H9 (cell line): ENCODE results near the gene ANKRD11. TPM values are rescaled to one million over a fixed set of nuclear protein-coding genes. Genes with fewer than 3 reads are reported as not detected.

Experiments used
- DNase-seq: peaks from one replicate; pipeline ENCODE4 v3.0.0-alpha.2; 2017
- H2AFZ ChIP-seq: one replicate; pipeline ENCODE4 v1.6.1; 2013; ENCODE audit warnings: mild to moderate bottlenecking, low read length, control low read depth, moderate library complexity
- H2AK5ac ChIP-seq: 2 replicates; pipeline ENCODE4 v1.6.1; 2013; ENCODE audit warnings: low read length, control low read depth, mixed read lengths; ENCODE audit not compliant: insufficient read length
- H2BK120ac ChIP-seq: one replicate; pipeline ENCODE4 v1.6.1; 2013; ENCODE audit warnings: low read depth, mild to moderate bottlenecking, low read length, control low read depth, inconsistent platforms; ENCODE audit not compliant: poor library complexity, severe bottlenecking
- H2BK12ac ChIP-seq: 2 replicates; pipeline ENCODE4 v1.6.1; 2013; ENCODE audit warnings: low read length, control low read depth, mixed read lengths, low read depth; ENCODE audit not compliant: insufficient read length
- H2BK15ac ChIP-seq: 2 replicates; pipeline ENCODE4 v1.6.1; 2013; ENCODE audit warnings: low read depth, low read length, control low read depth
- H2BK20ac ChIP-seq: one replicate; pipeline ENCODE4 v1.6.1; 2013; ENCODE audit warnings: low read depth, mild to moderate bottlenecking, low read length, control low read depth, inconsistent platforms; ENCODE audit not compliant: poor library complexity, severe bottlenecking
- H2BK5ac ChIP-seq: 2 replicates; pipeline ENCODE4 v1.6.1; 2013; ENCODE audit warnings: low read length, control low read depth, mixed read lengths; ENCODE audit not compliant: insufficient read length
- H3K14ac ChIP-seq: 2 replicates; pipeline ENCODE4 v1.6.1; 2013; ENCODE audit warnings: low read length, control low read depth; ENCODE audit not compliant: insufficient read depth
- H3K18ac ChIP-seq: 2 replicates; pipeline ENCODE4 v1.6.1; 2013; ENCODE audit warnings: low read depth, mild to moderate bottlenecking, mixed read lengths, low read length, control low read depth; ENCODE audit not compliant: insufficient read length
- H3K23ac ChIP-seq: 2 replicates; pipeline ENCODE4 v1.6.1; 2013; ENCODE audit warnings: low read length, control low read depth, mixed read lengths, low read depth; ENCODE audit not compliant: insufficient read length
- H3K23me2 ChIP-seq: 2 replicates; pipeline ENCODE4 v1.6.1; 2013; ENCODE audit warnings: low read depth, mild to moderate bottlenecking, mixed read lengths, low read length, control low read depth; ENCODE audit not compliant: insufficient read length, poor library complexity, severe bottlenecking
- H3K27ac ChIP-seq: 2 replicates; pipeline ENCODE4 v1.5.1; 2013; ENCODE audit warnings: low read length, control low read depth, mixed read lengths, low read depth; ENCODE audit not compliant: insufficient read length
- H3K27me3 ChIP-seq: 2 replicates; pipeline ENCODE4 v1.6.1; 2013; ENCODE audit warnings: low read length, control low read depth, inconsistent platforms; ENCODE audit not compliant: insufficient read depth
- H3K4ac ChIP-seq: 2 replicates; pipeline ENCODE4 v1.6.1; 2013; ENCODE audit warnings: low read depth, mild to moderate bottlenecking, control low read depth, inconsistent platforms, low read length, moderate library complexity
- H3K4me1 ChIP-seq: 2 replicates; pipeline ENCODE4 v1.6.1; 2013; ENCODE audit warnings: low read length, control low read depth, inconsistent platforms; ENCODE audit not compliant: insufficient read depth
- H3K4me2 ChIP-seq: 2 replicates; pipeline ENCODE4 v1.6.1; 2013; ENCODE audit warnings: low read length, control low read depth, mixed read lengths; ENCODE audit not compliant: insufficient read length, insufficient read depth
- H3K56ac ChIP-seq: 2 replicates; pipeline ENCODE4 v1.6.1; 2013; ENCODE audit warnings: low read depth, mild to moderate bottlenecking, mixed read lengths, low read length, control low read depth; ENCODE audit not compliant: insufficient read length
- H3K79me1 ChIP-seq: 2 replicates; pipeline ENCODE4 v1.6.1; 2013; ENCODE audit warnings: low read depth, mild to moderate bottlenecking, moderate library complexity, low read length, control low read depth, inconsistent platforms; ENCODE audit not compliant: insufficient read depth, poor library complexity, severe bottlenecking
- H3K79me2 ChIP-seq: 2 replicates; pipeline ENCODE4 v1.6.1; 2013; ENCODE audit warnings: low read length, control low read depth, inconsistent platforms; ENCODE audit not compliant: insufficient read depth
- H3K9ac ChIP-seq: 2 replicates; pipeline ENCODE4 v1.6.1; 2013; ENCODE audit warnings: low read length, control low read depth, mixed read lengths; ENCODE audit not compliant: insufficient read length; ENCODE audit errors: extremely low read depth
- H3K9me3 ChIP-seq: one replicate; pipeline ENCODE4 v1.6.1; 2013; ENCODE audit warnings: low read depth, low read length, inconsistent platforms; ENCODE audit not compliant: control insufficient read depth
- H3T11ph ChIP-seq: one replicate; pipeline ENCODE4 v1.6.1; 2013; ENCODE audit warnings: mild to moderate bottlenecking, low read length, control low read depth, inconsistent platforms
- H4K20me1 ChIP-seq: one replicate; pipeline ENCODE4 v1.6.1; 2013; ENCODE audit not compliant: control insufficient read depth, insufficient read length, insufficient read depth
- H4K5ac ChIP-seq: 2 replicates; pipeline ENCODE4 v1.6.1; 2013; ENCODE audit warnings: low read depth, mild to moderate bottlenecking, mixed read lengths, low read length, control low read depth; ENCODE audit not compliant: insufficient read length
- H4K8ac ChIP-seq: replicated peaks from 2 replicates; pipeline ENCODE4 v1.6.1; 2013; ENCODE audit warnings: low read length, control low read depth, mixed read lengths, low read depth; ENCODE audit not compliant: insufficient read length
- H4K91ac ChIP-seq: 2 replicates; pipeline ENCODE4 v1.6.1; 2013; ENCODE audit warnings: low read depth, mild to moderate bottlenecking, moderate library complexity, mixed read lengths, low read length, control low read depth; ENCODE audit not compliant: insufficient read length
- H3K27ac Mint-ChIP-seq, 3 experiments: 2 replicates in 2 of 3; 3 replicates in 1 of 3; pipeline ENCODE4 v1.8.0; 2020 to 2021; ENCODE audit warnings: mixed read lengths in 3 of 3, mild to moderate bottlenecking in 1 of 3, moderate library complexity in 1 of 3
- H3K27me3 Mint-ChIP-seq: 2 replicates; pipeline ENCODE4 v1.8.0; 2021; ENCODE audit warnings: low read depth, mild to moderate bottlenecking, moderate library complexity, mixed read lengths
- H3K36me3 Mint-ChIP-seq, 3 experiments: 2 replicates in 2 of 3; 3 replicates in 1 of 3; pipeline ENCODE4 v1.8.0; 2020 to 2021; ENCODE audit warnings: low read depth in 3 of 3, mixed read lengths in 3 of 3; ENCODE audit not compliant: insufficient read depth in 1 of 3
- H3K4me1 Mint-ChIP-seq, 2 experiments: 2 replicates each; pipeline ENCODE4 v1.8.0; 2020; ENCODE audit warnings: mixed read lengths in 2 of 2
- H3K4me3 Mint-ChIP-seq, 2 experiments: 2 replicates in 1 of 2; 3 replicates in 1 of 2; pipeline ENCODE4 v1.8.0; 2020 to 2021; ENCODE audit warnings: mild to moderate bottlenecking in 2 of 2, mixed read lengths in 2 of 2, moderate library complexity in 1 of 2
- H3K9me3 Mint-ChIP-seq, 2 experiments: 2 replicates in 1 of 2; 3 replicates in 1 of 2; pipeline ENCODE4 v1.8.0; 2020; ENCODE audit warnings: mild to moderate bottlenecking in 2 of 2, mixed read lengths in 2 of 2, moderate library complexity in 1 of 2
- CTCF ChIP-seq: fragments of 200-600 bp; sonication (generic); conservative IDR thresholded peaks from 3 replicates; pipeline ENCODE4 v1.8.0; 2021; ENCODE audit warnings: antibody characterized with exemption, mild to moderate bottlenecking
- WGBS: extraction: QIAGEN DNeasy Blood & Tissue Kit; methylation state at CpG from one replicate; pipeline ENCODE4 v1.1.7; 2013; ENCODE audit warnings: missing lambda C conversion rate, low lambda C conversion rate, mixed read lengths; ENCODE audit not compliant: insufficient read length; ENCODE audit errors: extremely low coverage; 5-methylcytosine and 5-hydroxymethylcytosine counted together
- total RNA-seq: library from RNA; stranded (reverse); gene quantifications from 2 replicates; pipeline ENCODE4 v1.2.1, GENCODE V29; 2021

ANKRD11 gene
- total RNA-seq, 1 experiment from 2014 or later = 181 TPM

- no peak overlapping the region for H2BK12ac ChIP-seq
- Mint-ChIP-seq H3K27me3 (no peaks in the 10 kb centered on the region), H3K36me3 (no peaks in the 10 kb centered on the region), H3K9me3 (no peaks in the 10 kb centered on the region), H3K27ac (peak overlapping the region in 1 of 3 experiments; percentile 45; a peak in 1 of 7 replicates), H3K4me3 (no peak overlapping the region), H3K4me1 (peaks cover 50 to 59% of the 10 kb centered on the region in 2 experiments)
- no peak overlapping the region for H2BK120ac ChIP-seq
- no peak overlapping the region for H3K27ac ChIP-seq
- H4K91ac ChIP-seq = no peak overlapping the region
- no peak overlapping the region for H2AK5ac ChIP-seq
- H3K9me3 ChIP-seq = no peaks in the 10 kb centered on the region
- H2BK15ac ChIP-seq = no peak overlapping the region
- no peak overlapping the region for H4K8ac ChIP-seq
- H3K79me2 ChIP-seq = peaks cover 73% of the 10 kb centered on the region
- H3K14ac ChIP-seq = no peak overlapping the region
- TF ChIP-seq CTCF = no peak
- peaks cover 3% of the 10 kb centered on the region for H3K79me1 ChIP-seq
- no peaks in the 10 kb centered on the region for H3K27me3 ChIP-seq
- no peak overlapping the region for H3K9ac ChIP-seq
- H2BK5ac ChIP-seq = no peak overlapping the region
- no peaks in the 10 kb centered on the region for H3K23me2 ChIP-seq
- H3K23ac ChIP-seq = no peak overlapping the region
- H3T11ph ChIP-seq = no peak overlapping the region
- H2AFZ ChIP-seq = no peak overlapping the region
- WGBS = no CpG with 5 or more reads among the region's 21 CpGs
- no peak overlapping the region for H4K5ac ChIP-seq
- H4K20me1 ChIP-seq = peaks cover 2% of the 10 kb centered on the region
- H2BK20ac ChIP-seq = no peak overlapping the region
- no peak overlapping the region for H3K4ac ChIP-seq
- H3K4me2 ChIP-seq = no peak overlapping the region
- H3K18ac ChIP-seq = no peak overlapping the region
- DNase-seq = no peak
- no peak overlapping the region for H3K56ac ChIP-seq
- H3K4me1 ChIP-seq = peaks cover 19% of the 10 kb centered on the region
These were observed 132.0 kb downstream of the ANKRD11 start for GRCh38 chr16:89358030-89359005.
